ENCODE results near the gene RABGAP1L.

GRCh38 chr1:174692313-174692712, 533.0 kb downstream of the RABGAP1L start:
- TF ChIP-seq ZNF274 (IDR thresholded peaks at IDR 0.05; ENCODE audit: low read depth, low read length) (no peak), YY1 (IDR thresholded peaks at IDR 0.05; ENCODE audit: insufficient read depth, insufficient read length) (no peak), SUZ12 (IDR thresholded peaks at IDR 0.05; ENCODE audit: extremely low read depth, insufficient read depth, insufficient read length) (no peak)

All from NT2/D1 (cell line).